Cerebellar nuclear complex (tissue), 1 donor: ENCODE results near the gene EMX1.
A peak's percentile ranks its signal among the peaks of the same experiment; 100 is the strongest.

Experiments
- DNase-seq, 2 experiments: peaks; one replicate each; lab custom pipeline; 2025; lab: John Stamatoyannopoulos, UW

EMX1 gene

GRCh38 chr2:72943540-72944395, 26.4 kb downstream of the EMX1 start:
- DNase-seq = no peak

GRCh38 chr2:72944804-72945449, 27.6 kb downstream of the EMX1 start:
- DNase-seq = no peak

- no peak for DNase-seq
Observed at GRCh38 chr2:72945450-72946019, 28.2 kb downstream of the EMX1 start.

GRCh38 chr2:72946466-72946865, 29.1 kb downstream of the EMX1 start:
- no peak for DNase-seq

- DNase-seq = no peak
Observed at GRCh38 chr2:72947952-72948830, 30.9 kb downstream of the EMX1 start.

GRCh38 chr2:72949045-72949444, 31.7 kb downstream of the EMX1 start:
- DNase-seq = no peak

GRCh38 chr2:72949642-72950041, 32.3 kb downstream of the EMX1 start:
- no peak for DNase-seq

GRCh38 chr2:72950558-72951255, 33.4 kb downstream of the EMX1 start:
- DNase-seq = no peak

GRCh38 chr2:72951303-72952095, 34.2 kb downstream of the EMX1 start:
- DNase-seq = no peak

GRCh38 chr2:72952110-72952823, 34.9 kb downstream of the EMX1 start:
- DNase-seq = no peak

GRCh38 chr2:72952961-72953360, 35.6 kb downstream of the EMX1 start:
- no peak for DNase-seq

- no peak for DNase-seq
Observed at GRCh38 chr2:72953528-72953927, 36.2 kb downstream of the EMX1 start.

GRCh38 chr2:72953976-72954375, 36.7 kb downstream of the EMX1 start:
- no peak for DNase-seq

- DNase-seq = no peak
Observed at GRCh38 chr2:72954376-72955227, 37.3 kb downstream of the EMX1 start.

GRCh38 chr2:72955228-72956049, 38.1 kb downstream of the EMX1 start:
- DNase-seq = peak in 1 of 2 experiments; percentile 62

- no peak for DNase-seq
Observed at GRCh38 chr2:72956050-72956395, 38.7 kb downstream of the EMX1 start.

- no peak for DNase-seq
Observed at GRCh38 chr2:72956936-72957335, 39.6 kb downstream of the EMX1 start.
